Hematopoietic multipotent progenitor cell treated with erythropoietin and hydrocortisone succinate and interleukin-3 and kit ligand, for 8 days (in vitro differentiated cells): ENCODE measurements around the gene SLC15A5.

ENCODE experiments used
- DNase-seq: peaks from one replicate; pipeline ENCODE4 v3.0.0-alpha.2; 2015

Gene SLC15A5

GRCh38 chr12:16258963-16259362 is 18.5 kb downstream of the SLC15A5 start:
- no peak for DNase-seq

GRCh38 chr12:16246264-16246663 is 31.2 kb downstream of the SLC15A5 start:
- DNase-seq = no peak

GRCh38 chr12:16245209-16245608 is 32.3 kb downstream of the SLC15A5 start:
- DNase-seq = no peak

- DNase-seq = no peak
Observed at GRCh38 chr12:16243487-16244412, 33.7 kb downstream of the SLC15A5 start.

- no peak for DNase-seq
Observed at GRCh38 chr12:16241346-16241745, 36.1 kb downstream of the SLC15A5 start.

- no peak for DNase-seq
Observed at GRCh38 chr12:16238661-16239060, 38.8 kb downstream of the SLC15A5 start.

GRCh38 chr12:16229676-16230075 is 47.8 kb downstream of the SLC15A5 start:
- no peak for DNase-seq

- DNase-seq = no peak
Observed at GRCh38 chr12:16228067-16228466, 49.4 kb downstream of the SLC15A5 start.

GRCh38 chr12:16225692-16226091 is 51.8 kb downstream of the SLC15A5 start:
- DNase-seq = no peak

GRCh38 chr12:16224196-16224595 is 53.3 kb downstream of the SLC15A5 start:
- DNase-seq = no peak

GRCh38 chr12:16221776-16222175 is 55.7 kb downstream of the SLC15A5 start:
- DNase-seq = no peak

GRCh38 chr12:16220120-16220519 is 57.4 kb downstream of the SLC15A5 start:
- no peak for DNase-seq

GRCh38 chr12:16218934-16219751 is 58.3 kb downstream of the SLC15A5 start:
- no peak for DNase-seq

GRCh38 chr12:16218234-16218633 is 59.3 kb downstream of the SLC15A5 start:
- DNase-seq = no peak

GRCh38 chr12:16211731-16212130 is 65.8 kb downstream of the SLC15A5 start:
- DNase-seq = no peak

- DNase-seq = peak; percentile 20
Observed at GRCh38 chr12:16198884-16199283, 78.6 kb downstream of the SLC15A5 start.

- DNase-seq = no peak
Observed at GRCh38 chr12:16197600-16197999, 79.9 kb downstream of the SLC15A5 start.

- peak; percentile 26 for DNase-seq
Observed at GRCh38 chr12:16189849-16190248, 87.6 kb downstream of the SLC15A5 start.

- DNase-seq = no peak
Observed at GRCh38 chr12:16187660-16188059, 89.8 kb downstream of the SLC15A5 start.

- no peak for DNase-seq
Observed at GRCh38 chr12:16184681-16185080, 92.8 kb downstream of the SLC15A5 start.

GRCh38 chr12:16183541-16183940 is 93.9 kb downstream of the SLC15A5 start:
- DNase-seq = no peak

- no peak for DNase-seq
Observed at GRCh38 chr12:16175840-16176239, 101.6 kb downstream of the SLC15A5 start.

GRCh38 chr12:16174282-16174681 is 103.2 kb downstream of the SLC15A5 start:
- DNase-seq = no peak

GRCh38 chr12:16171348-16171747 is 106.1 kb downstream of the SLC15A5 start:
- DNase-seq = no peak
